GM23338 (cell line): Measurements from ENCODE around the gene EML3.

Source experiments
- EZH2 ChIP-seq: fragments of 200-600 bp; sonication (generic); IDR thresholded peaks from one replicate; pipeline ENCODE4 v1.8.0; 2017; ENCODE audit warnings: antibody characterized with exemption, mild to moderate bottlenecking, low read depth; ENCODE audit not compliant: unreplicated experiment
- JUNB ChIP-seq: IDR thresholded peaks from one replicate; pipeline ENCODE4 v1.6.1; 2016; ENCODE audit warnings: antibody characterized with exemption; ENCODE audit not compliant: unreplicated experiment
- POLR2AphosphoS5 ChIP-seq: IDR thresholded peaks from 2 replicates; pipeline ENCODE4 v1.6.1; 2016; ENCODE audit warnings: antibody characterized with exemption, low read depth
- ZNF114 ChIP-seq: fragments of 250-450 bp; sonication (Bioruptor Pico); IDR thresholded peaks from 2 replicates; pipeline ENCODE4 v1.5.0; 2020; ENCODE audit warnings: mild to moderate bottlenecking, moderate library complexity
- TF ChIP-seq, protein P1 (sequence below), 2 experiments: fragments of 200-600 bp in 1 of 2; sonication (generic) in 1 of 2; conservative IDR thresholded peaks; 2 replicates each; pipeline versions ENCODE4 v1.5.1 to v1.6.1; 2016 to 2017; ENCODE audit warnings: antibody characterized with exemption in 2 of 2, low read depth in 2 of 2, mild to moderate bottlenecking in 2 of 2, moderate library complexity in 1 of 2

DNA sequence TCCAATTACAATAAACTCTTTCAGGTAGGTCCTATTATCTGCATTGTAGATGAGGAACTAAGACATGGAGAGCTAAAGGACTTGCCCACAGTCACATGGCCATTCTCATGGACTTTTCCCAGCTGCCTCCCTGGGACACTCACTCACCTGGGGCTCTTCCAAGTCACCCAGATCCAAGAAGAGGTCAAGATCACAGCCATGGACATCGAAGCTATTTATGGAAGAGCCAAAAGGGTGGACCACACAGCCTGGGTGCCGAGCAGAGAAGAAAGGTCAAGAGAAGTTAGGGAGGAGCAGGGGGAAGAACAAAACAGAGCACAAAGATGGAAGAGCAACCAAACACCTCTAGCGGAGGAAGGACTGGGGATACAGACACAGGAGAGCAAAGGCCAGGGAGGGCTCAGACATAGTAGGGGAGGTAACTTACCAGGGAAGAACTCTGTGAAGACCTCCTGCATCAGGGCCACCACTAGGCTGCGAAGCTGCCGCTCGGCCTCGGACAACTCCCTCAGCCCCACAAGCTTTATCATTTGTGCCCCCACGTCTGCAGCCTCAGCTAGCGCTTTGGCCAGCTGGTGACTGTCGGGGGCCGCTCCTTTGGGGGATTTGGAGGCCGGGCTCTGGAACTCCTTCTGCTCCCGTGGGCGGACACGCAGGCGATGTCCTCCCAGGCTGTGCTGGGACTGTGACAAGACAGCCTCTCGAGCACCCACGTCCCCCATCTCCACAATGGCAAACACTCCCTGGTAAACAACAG is 31.4 kb downstream of the EML3 start:
- TF ChIP-seq, protein P1, sequence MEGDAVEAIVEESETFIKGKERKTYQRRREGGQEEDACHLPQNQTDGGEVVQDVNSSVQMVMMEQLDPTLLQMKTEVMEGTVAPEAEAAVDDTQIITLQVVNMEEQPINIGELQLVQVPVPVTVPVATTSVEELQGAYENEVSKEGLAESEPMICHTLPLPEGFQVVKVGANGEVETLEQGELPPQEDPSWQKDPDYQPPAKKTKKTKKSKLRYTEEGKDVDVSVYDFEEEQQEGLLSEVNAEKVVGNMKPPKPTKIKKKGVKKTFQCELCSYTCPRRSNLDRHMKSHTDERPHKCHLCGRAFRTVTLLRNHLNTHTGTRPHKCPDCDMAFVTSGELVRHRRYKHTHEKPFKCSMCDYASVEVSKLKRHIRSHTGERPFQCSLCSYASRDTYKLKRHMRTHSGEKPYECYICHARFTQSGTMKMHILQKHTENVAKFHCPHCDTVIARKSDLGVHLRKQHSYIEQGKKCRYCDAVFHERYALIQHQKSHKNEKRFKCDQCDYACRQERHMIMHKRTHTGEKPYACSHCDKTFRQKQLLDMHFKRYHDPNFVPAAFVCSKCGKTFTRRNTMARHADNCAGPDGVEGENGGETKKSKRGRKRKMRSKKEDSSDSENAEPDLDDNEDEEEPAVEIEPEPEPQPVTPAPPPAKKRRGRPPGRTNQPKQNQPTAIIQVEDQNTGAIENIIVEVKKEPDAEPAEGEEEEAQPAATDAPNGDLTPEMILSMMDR (conservative IDR thresholded peaks at IDR 0.05; ENCODE audit: low read depth in 2 of 2), result no peak
- TF ChIP-seq EZH2 (no peak), ZNF114 (CRISPR knock-in tag) (no peak), POLR2AphosphoS5 (no peak), JUNB (no peak)
